Measurements from ENCODE around the gene CCDC167. TPM values are rescaled to one million over a fixed set of nuclear protein-coding genes. Genes with fewer than 3 reads are reported as not detected.

Gene CCDC167
- total RNA-seq, 1 donor from 2014 or later, result 28.3 TPM

DNA sequence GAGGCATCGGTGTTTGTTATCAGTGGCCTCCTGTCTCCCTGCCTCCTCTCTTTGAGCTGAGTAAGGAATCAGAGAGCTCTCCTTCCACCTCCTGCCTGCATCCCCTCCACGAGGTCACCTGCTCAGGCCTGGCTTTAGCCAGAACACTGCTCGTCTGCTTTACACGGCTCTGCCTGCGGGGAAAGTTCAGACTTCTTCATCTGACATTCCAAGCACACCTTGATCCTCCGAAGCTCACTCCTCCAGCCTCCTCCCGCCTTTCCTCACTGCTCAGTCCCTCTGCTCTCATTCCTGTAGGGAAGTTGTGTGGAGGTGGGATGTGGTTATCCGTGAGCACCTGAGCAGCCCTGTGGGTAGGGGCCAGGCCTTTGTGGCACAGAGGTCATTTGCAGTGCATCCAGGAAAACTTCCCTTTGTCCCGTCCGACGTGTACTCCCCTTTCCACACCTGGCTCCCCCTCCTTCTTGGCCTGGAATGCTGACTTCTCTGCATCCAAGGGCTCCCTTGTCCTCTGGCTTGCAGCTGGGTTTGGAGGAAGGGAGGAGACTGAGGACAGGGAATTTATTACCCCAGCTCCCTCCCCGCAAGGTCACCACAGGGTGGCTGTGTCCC lies 12.8 kb upstream of the CCDC167 start:
- no peak for DNase-seq (ENCODE audit: low spot score)
- peaks cover 28% of the 10 kb centered on the region for H3K27me3 Mint-ChIP-seq (ENCODE audit: low read depth)
- H3K9me3 Mint-ChIP-seq (ENCODE audit: low read depth), result no peaks in the 10 kb centered on the region
- no peaks in the 10 kb centered on the region for H3K36me3 Mint-ChIP-seq (ENCODE audit: low read depth)
- H3K4me1 Mint-ChIP-seq (ENCODE audit: low read depth), result peaks cover 21% of the 10 kb centered on the region
- TF ChIP-seq, protein P1, sequence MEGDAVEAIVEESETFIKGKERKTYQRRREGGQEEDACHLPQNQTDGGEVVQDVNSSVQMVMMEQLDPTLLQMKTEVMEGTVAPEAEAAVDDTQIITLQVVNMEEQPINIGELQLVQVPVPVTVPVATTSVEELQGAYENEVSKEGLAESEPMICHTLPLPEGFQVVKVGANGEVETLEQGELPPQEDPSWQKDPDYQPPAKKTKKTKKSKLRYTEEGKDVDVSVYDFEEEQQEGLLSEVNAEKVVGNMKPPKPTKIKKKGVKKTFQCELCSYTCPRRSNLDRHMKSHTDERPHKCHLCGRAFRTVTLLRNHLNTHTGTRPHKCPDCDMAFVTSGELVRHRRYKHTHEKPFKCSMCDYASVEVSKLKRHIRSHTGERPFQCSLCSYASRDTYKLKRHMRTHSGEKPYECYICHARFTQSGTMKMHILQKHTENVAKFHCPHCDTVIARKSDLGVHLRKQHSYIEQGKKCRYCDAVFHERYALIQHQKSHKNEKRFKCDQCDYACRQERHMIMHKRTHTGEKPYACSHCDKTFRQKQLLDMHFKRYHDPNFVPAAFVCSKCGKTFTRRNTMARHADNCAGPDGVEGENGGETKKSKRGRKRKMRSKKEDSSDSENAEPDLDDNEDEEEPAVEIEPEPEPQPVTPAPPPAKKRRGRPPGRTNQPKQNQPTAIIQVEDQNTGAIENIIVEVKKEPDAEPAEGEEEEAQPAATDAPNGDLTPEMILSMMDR (IDR thresholded peaks at IDR 0.05), result no peak
- no peak overlapping the region for H3K4me3 Mint-ChIP-seq (ENCODE audit: unreplicated experiment)
- H3K27ac Mint-ChIP-seq (ENCODE audit: unreplicated experiment), result no peak overlapping the region

DNA sequence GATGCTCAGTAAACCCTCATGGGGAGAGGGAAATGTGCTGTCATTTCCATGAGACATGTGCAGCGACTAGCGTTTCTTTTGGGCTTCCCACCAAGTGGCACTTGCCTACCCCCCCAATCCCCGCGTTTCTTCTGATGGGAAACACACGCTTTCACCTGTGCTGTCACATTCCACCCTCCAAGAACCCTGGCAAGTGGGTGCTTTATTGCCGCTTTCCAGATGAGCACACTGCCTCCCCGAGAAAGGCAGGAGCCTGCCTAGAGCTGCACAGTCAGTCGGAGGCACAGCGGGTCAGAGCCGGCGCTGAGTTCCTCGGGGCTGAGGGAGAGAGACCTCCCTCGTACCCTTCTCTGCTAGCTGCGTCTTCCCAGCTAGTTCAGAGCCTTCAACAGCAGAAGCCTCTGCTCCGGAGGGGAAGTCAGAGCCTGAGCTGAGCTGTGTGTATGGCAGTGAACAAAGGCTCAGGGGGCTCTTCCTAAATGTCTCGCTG lies 12.3 kb upstream of the CCDC167 start:
- Mint-ChIP-seq H3K36me3 (ENCODE audit: low read depth) (no peaks in the 10 kb centered on the region), H3K9me3 (ENCODE audit: low read depth) (no peaks in the 10 kb centered on the region), H3K27ac (ENCODE audit: unreplicated experiment) (no peak overlapping the region), H3K27me3 (ENCODE audit: low read depth) (peaks cover 28% of the 10 kb centered on the region), H3K4me1 (ENCODE audit: low read depth) (peaks cover 21% of the 10 kb centered on the region), H3K4me3 (ENCODE audit: unreplicated experiment) (no peak overlapping the region)
- TF ChIP-seq, protein P1 (IDR thresholded peaks at IDR 0.05), result no peak
- DNase-seq (ENCODE audit: low spot score), result no peak

DNA sequence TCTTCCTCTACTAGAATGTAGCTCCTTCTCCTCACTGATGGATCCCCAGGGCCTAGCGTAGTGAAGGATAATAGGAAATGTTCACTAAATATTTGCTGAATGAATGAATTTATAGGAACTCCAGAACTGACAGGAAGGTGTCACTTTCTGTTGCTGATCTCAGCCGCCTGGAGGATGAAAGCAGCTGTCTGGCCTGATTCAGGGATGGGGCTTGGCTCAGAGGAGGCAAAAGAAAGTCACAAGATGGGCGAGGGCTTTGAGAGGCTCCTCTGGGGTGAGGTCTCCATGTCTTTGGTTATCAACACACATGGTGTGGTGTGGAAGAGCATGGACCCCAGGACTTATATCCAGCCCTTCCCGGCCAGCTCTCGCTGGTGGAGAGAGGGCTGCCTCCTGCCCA lies 11.5 kb upstream of the CCDC167 start:
- H3K4me3 Mint-ChIP-seq (ENCODE audit: unreplicated experiment), result no peak overlapping the region
- peaks cover 17% of the 10 kb centered on the region for H3K4me1 Mint-ChIP-seq (ENCODE audit: low read depth)
- no peaks in the 10 kb centered on the region for H3K36me3 Mint-ChIP-seq (ENCODE audit: low read depth)
- DNase-seq (ENCODE audit: low spot score), result no peak
- peaks cover 28% of the 10 kb centered on the region for H3K27me3 Mint-ChIP-seq (ENCODE audit: low read depth)
- TF ChIP-seq, protein P1 (IDR thresholded peaks at IDR 0.05), result no peak
- H3K27ac Mint-ChIP-seq (ENCODE audit: unreplicated experiment), result no peak overlapping the region
- H3K9me3 Mint-ChIP-seq (ENCODE audit: low read depth), result no peaks in the 10 kb centered on the region

DNA sequence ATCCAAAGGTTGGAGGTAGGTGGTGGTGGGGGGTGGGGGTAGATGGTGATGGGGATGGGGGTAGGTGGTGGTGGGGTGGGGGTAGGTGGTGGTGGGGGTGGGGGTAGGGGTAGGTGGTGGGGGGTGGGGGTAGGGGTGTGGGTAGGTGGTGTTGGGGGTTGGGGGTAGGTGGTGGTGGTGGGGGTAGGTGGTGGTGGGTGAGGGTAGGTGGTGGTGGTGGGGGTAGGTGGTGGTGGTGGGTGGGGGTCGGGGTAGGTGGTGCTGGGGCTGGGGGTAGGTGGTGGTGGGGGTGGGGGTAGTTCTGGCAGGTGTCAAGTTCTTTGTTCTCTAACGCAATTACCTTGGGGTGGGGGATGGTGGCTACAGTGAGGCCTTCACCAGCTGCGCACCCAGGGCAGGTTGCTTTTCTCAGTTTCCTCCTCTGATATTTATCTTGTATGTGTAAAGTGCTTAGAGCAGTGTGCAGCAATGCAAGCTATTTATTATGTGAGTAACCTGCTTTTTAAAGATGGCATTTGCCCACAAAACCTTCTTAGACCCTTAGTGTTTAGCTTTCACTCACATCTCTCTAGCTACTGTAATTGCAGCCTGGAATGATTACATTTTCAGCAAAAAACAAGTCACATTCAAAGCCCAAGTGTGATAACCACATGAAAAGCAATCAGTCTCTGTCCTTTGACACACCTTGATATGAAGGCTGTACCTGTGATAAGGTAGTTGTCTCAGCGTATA lies 8.2 kb upstream of the CCDC167 start:
- DNase-seq (ENCODE audit: low spot score), result no peak
- Mint-ChIP-seq H3K27me3 (ENCODE audit: low read depth) (peaks cover 16% of the 10 kb centered on the region), H3K36me3 (ENCODE audit: low read depth) (no peaks in the 10 kb centered on the region), H3K27ac (ENCODE audit: unreplicated experiment) (no peak overlapping the region), H3K4me1 (ENCODE audit: low read depth) (peaks cover 7% of the 10 kb centered on the region), H3K4me3 (ENCODE audit: unreplicated experiment) (no peak overlapping the region), H3K9me3 (ENCODE audit: low read depth) (no peaks in the 10 kb centered on the region)
- TF ChIP-seq, protein P1 (IDR thresholded peaks at IDR 0.05), result no peak

DNA sequence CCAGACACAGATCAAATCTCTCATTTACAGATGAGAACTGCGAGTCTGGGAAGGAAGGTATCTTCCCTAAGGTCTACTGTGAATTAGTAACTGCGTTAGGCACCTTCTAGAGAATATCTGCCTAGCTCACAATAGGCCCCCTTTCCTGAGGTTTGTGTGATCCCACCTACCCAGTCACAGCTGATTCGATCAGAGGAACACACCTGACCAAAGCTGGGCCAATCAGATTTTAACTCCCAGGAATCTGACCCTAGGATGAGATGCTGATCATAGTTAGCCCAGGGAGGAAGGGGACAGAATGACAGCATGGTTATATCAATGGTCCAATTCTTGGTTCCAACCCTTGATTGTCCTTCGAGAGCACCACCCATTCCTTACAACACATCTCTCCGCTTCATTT lies 7.4 kb upstream of the CCDC167 start:
- TF ChIP-seq, protein P1 (IDR thresholded peaks at IDR 0.05), result no peak
- DNase-seq (ENCODE audit: low spot score), result no peak
- peaks cover 7% of the 10 kb centered on the region for H3K4me1 Mint-ChIP-seq (ENCODE audit: low read depth)
- no peaks in the 10 kb centered on the region for H3K9me3 Mint-ChIP-seq (ENCODE audit: low read depth)
- no peak overlapping the region for H3K27ac Mint-ChIP-seq (ENCODE audit: unreplicated experiment)
- no peak overlapping the region for H3K4me3 Mint-ChIP-seq (ENCODE audit: unreplicated experiment)
- H3K27me3 Mint-ChIP-seq (ENCODE audit: low read depth), result peaks cover 9% of the 10 kb centered on the region
- H3K36me3 Mint-ChIP-seq (ENCODE audit: low read depth), result no peaks in the 10 kb centered on the region

Data from chondrocyte (in vitro differentiated cells).